HepG2 (cell line): ENCODE measurements around the gene ESR1. TPM values are rescaled to one million over a fixed set of nuclear protein-coding genes. Genes with fewer than 3 reads are reported as not detected.

Experiments used
- HNRNPK ChIP-seq: fragments of 200-400 bp; formaldehyde crosslinking; IDR thresholded peaks from 2 replicates; pipeline ENCODE4 v1.6.1; 2018; ENCODE audit warnings: low read length, low read depth, moderate library complexity, mild to moderate bottlenecking; ENCODE audit not compliant: poor library complexity, severe bottlenecking
- KMT2B ChIP-seq: IDR thresholded peaks from 2 replicates; pipeline ENCODE4 v1.6.1; 2016; ENCODE audit warnings: missing genetic modification reagents, missing compliant biosample characterization
- NR2F1 ChIP-seq, 2 experiments: fragments of 450-650 bp in 1 of 2; formaldehyde crosslinking in 1 of 2; IDR thresholded peaks; 2 replicates each; pipeline versions ENCODE4 v1.5.0 to v1.6.1; 2016 to 2020; ENCODE audit warnings: mild to moderate bottlenecking in 1 of 2, missing compliant biosample characterization in 1 of 2, missing genetic modification reagents in 1 of 2, moderate library complexity in 1 of 2
- SMARCE1 ChIP-seq: fragments of 450-650 bp; IDR thresholded peaks from 2 replicates; pipeline ENCODE4 v1.6.1; 2017; ENCODE audit warnings: borderline replicate concordance
- YEATS2 ChIP-seq: sonication (generic); formaldehyde crosslinking; IDR thresholded peaks from 2 replicates; pipeline ENCODE4 v1.4.0; 2020; ENCODE audit warnings: missing genetic modification reagents, borderline replicate concordance
- YY1 ChIP-seq: IDR thresholded peaks from 2 replicates; pipeline ENCODE4 v1.6.1; 2011; ENCODE audit warnings: low read length, low read depth, moderate library complexity, mild to moderate bottlenecking; ENCODE audit not compliant: insufficient read depth, insufficient replicate concordance
- ZNF570 ChIP-seq: sonication (generic); formaldehyde crosslinking; IDR thresholded peaks from 2 replicates; pipeline ENCODE4 v1.4.0; 2020; ENCODE audit warnings: mild to moderate bottlenecking, missing genetic modification reagents, borderline replicate concordance
- ZNF572 ChIP-seq: sonication (generic); formaldehyde crosslinking; IDR thresholded peaks from 2 replicates; pipeline ENCODE4 v1.5.1; 2020; ENCODE audit warnings: mild to moderate bottlenecking, missing genetic modification reagents
- polyA plus RNA-seq, 8 experiments: library from polyadenylated mRNA; depleted of rRNA in 3 of 8; stranded (reverse) in 7 of 8; unstranded in 1 of 8; fragments of >200 nt; fragmentation: Illumina TruSeq in 4 of 8; extraction: Trizol in 4 of 8; gene quantifications; 2 replicates each; pipeline versions ENCODE4 v1.2.1 to v1.2.3, GENCODE V29; 2011 to 2016; ENCODE audit warnings: low read depth in 4 of 8, missing spikeins in 1 of 8, mixed read lengths in 1 of 8; ENCODE audit not compliant: insufficient read depth in 1 of 8
- total RNA-seq, 5 experiments: library from RNA; depleted of rRNA; stranded (reverse); fragments of >200 nt; fragmentation: Illumina TruSeq; extraction: Trizol; gene quantifications; 2 replicates each; pipeline ENCODE4 v1.2.3, GENCODE V29; 2016; ENCODE audit warnings: low read depth in 1 of 5
- TF ChIP-seq, protein P1 (sequence below): sonication (generic); formaldehyde crosslinking; IDR thresholded peaks from 2 replicates; pipeline ENCODE4 v1.8.0; 2022; ENCODE audit warnings: mild to moderate bottlenecking, missing genetic modification reagents, borderline replicate concordance
- TF ChIP-seq, protein P2 (sequence below): sonication (generic); formaldehyde crosslinking; IDR thresholded peaks from 2 replicates; pipeline ENCODE4 v1.4.0; 2020; ENCODE audit warnings: mild to moderate bottlenecking, missing genetic modification reagents, borderline replicate concordance
- TF ChIP-seq, protein P3 (sequence below): sonication (generic); formaldehyde crosslinking; IDR thresholded peaks from 2 replicates; pipeline ENCODE4 v1.4.0; 2020; ENCODE audit warnings: missing genetic modification reagents
- TF ChIP-seq, protein P4 (sequence below): sonication (generic); formaldehyde crosslinking; IDR thresholded peaks from 2 replicates; pipeline ENCODE4 v1.4.0; 2020; ENCODE audit warnings: missing genetic modification reagents, borderline replicate concordance

The ESR1 gene
- total and polyA plus RNA-seq, 2 of the 13 experiments (the other 11 are each of a cell fraction or from before 2014, with no cell fraction given): not detected

DNA sequence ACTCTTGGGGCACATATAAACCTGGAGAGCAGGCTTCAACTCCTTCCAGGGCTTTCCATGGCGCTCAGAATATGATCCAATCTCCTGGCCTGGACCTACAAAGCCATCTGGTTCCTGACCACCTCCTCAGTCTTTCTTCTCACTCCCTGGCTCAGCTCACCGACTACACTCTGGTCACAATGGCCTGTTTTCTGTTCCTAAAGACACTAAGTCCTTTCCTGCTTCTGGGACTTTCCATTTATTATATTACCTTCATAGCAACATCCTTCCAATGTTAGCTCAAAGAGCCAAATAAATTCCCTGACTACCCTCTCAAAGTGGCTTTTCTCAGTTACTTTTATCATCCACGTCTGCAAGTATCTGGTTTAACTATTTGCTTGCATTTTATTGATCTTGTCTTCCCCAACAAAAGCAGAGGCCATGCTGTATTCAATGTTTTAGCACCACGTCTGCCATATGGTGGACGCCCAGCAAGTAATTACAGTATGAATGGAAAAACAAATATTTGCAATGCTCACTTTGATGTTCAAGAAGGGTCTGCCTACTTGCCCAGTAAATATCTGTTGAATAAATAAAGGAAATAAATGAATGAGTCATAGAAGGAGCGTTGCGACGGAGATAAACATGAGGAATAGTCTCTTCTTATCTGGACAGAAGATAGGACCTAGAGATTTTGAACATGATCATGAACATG is 328.4 kb downstream of the ESR1 start (continued):
- TF ChIP-seq ZNF572 (CRISPR knock-in tag) (no peak), HNRNPK (no peak), NR2F1 (CRISPR knock-in tag; IDR thresholded peaks at IDR 0.05) (peak in 1 of 2 experiments; percentile 46; a peak in 1 of 4 replicates), SMARCE1 (peak; percentile 81; the same call in 1 of the 2 replicates), KMT2B (CRISPR knock-in tag) (no peak), YY1 (peak; percentile 39), ZNF570 (CRISPR knock-in tag) (no peak), YEATS2 (CRISPR knock-in tag) (0 out of 2 replicates have a peak, but pooled peaks have one; percentile 15)
- TF ChIP-seq, protein P1, sequence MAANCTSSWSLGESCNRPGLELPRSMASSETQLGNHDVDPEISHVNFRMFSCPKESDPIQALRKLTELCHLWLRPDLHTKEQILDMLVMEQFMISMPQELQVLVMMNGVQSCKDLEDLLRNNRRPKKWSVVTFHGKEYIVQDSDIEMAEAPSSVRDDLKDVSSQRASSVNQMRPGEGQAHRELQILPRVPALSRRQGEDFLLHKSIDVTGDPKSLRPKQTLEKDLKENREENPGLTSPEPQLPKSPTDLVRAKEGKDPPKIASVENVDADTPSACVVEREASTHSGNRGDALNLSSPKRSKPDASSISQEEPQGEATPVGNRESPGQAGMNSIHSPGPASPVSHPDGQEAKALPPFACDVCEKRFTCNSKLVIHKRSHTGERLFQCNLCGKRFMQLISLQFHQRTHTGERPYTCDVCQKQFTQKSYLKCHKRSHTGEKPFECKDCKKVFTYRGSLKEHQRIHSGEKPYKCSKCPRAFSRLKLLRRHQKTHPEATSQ (CRISPR knock-in tag): 0 out of 2 replicates have a peak, but pooled peaks have one; percentile 22
- TF ChIP-seq, protein P2, sequence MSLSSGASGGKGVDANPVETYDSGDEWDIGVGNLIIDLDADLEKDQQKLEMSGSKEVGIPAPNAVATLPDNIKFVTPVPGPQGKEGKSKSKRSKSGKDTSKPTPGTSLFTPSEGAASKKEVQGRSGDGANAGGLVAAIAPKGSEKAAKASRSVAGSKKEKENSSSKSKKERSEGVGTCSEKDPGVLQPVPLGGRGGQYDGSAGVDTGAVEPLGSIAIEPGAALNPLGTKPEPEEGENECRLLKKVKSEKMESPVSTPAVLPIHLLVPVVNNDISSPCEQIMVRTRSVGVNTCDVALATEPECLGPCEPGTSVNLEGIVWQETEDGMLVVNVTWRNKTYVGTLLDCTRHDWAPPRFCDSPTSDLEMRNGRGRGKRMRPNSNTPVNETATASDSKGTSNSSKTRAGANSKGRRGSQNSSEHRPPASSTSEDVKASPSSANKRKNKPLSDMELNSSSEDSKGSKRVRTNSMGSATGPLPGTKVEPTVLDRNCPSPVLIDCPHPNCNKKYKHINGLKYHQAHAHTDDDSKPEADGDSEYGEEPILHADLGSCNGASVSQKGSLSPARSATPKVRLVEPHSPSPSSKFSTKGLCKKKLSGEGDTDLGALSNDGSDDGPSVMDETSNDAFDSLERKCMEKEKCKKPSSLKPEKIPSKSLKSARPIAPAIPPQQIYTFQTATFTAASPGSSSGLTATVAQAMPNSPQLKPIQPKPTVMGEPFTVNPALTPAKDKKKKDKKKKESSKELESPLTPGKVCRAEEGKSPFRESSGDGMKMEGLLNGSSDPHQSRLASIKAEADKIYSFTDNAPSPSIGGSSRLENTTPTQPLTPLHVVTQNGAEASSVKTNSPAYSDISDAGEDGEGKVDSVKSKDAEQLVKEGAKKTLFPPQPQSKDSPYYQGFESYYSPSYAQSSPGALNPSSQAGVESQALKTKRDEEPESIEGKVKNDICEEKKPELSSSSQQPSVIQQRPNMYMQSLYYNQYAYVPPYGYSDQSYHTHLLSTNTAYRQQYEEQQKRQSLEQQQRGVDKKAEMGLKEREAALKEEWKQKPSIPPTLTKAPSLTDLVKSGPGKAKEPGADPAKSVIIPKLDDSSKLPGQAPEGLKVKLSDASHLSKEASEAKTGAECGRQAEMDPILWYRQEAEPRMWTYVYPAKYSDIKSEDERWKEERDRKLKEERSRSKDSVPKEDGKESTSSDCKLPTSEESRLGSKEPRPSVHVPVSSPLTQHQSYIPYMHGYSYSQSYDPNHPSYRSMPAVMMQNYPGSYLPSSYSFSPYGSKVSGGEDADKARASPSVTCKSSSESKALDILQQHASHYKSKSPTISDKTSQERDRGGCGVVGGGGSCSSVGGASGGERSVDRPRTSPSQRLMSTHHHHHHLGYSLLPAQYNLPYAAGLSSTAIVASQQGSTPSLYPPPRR (CRISPR knock-in tag): peak; percentile 94
- TF ChIP-seq, protein P3, sequence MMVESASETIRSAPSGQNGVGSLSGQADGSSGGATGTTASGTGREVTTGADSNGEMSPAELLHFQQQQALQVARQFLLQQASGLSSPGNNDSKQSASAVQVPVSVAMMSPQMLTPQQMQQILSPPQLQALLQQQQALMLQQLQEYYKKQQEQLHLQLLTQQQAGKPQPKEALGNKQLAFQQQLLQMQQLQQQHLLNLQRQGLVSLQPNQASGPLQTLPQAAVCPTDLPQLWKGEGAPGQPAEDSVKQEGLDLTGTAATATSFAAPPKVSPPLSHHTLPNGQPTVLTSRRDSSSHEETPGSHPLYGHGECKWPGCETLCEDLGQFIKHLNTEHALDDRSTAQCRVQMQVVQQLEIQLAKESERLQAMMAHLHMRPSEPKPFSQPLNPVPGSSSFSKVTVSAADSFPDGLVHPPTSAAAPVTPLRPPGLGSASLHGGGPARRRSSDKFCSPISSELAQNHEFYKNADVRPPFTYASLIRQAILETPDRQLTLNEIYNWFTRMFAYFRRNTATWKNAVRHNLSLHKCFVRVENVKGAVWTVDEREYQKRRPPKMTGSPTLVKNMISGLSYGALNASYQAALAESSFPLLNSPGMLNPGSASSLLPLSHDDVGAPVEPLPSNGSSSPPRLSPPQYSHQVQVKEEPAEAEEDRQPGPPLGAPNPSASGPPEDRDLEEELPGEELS (CRISPR knock-in tag): peak; percentile 93
- TF ChIP-seq, protein P4, sequence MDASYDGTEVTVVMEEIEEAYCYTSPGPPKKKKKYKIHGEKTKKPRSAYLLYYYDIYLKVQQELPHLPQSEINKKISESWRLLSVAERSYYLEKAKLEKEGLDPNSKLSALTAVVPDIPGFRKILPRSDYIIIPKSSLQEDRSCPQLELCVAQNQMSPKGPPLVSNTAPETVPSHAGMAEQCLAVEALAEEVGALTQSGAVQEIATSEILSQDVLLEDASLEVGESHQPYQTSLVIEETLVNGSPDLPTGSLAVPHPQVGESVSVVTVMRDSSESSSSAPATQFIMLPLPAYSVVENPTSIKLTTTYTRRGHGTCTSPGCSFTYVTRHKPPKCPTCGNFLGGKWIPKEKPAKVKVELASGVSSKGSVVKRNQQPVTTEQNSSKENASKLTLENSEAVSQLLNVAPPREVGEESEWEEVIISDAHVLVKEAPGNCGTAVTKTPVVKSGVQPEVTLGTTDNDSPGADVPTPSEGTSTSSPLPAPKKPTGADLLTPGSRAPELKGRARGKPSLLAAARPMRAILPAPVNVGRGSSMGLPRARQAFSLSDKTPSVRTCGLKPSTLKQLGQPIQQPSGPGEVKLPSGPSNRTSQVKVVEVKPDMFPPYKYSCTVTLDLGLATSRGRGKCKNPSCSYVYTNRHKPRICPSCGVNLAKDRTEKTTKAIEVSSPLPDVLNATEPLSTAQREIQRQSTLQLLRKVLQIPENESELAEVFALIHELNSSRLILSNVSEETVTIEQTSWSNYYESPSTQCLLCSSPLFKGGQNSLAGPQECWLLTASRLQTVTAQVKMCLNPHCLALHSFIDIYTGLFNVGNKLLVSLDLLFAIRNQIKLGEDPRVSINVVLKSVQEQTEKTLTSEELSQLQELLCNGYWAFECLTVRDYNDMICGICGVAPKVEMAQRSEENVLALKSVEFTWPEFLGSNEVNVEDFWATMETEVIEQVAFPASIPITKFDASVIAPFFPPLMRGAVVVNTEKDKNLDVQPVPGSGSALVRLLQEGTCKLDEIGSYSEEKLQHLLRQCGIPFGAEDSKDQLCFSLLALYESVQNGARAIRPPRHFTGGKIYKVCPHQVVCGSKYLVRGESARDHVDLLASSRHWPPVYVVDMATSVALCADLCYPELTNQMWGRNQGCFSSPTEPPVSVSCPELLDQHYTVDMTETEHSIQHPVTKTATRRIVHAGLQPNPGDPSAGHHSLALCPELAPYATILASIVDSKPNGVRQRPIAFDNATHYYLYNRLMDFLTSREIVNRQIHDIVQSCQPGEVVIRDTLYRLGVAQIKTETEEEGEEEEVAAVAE: peak; percentile 37; the same call in 1 of the 2 replicates
